Activated CD8-positive, alpha-beta memory T cell treated with anti-CD3 and anti-CD28 coated beads for 48 hours (primary cell): ENCODE results near the gene DLEC1.
"Not testable (repeated sequence)": the region's sequence is repeated elsewhere in the genome, so short reads cannot be mapped to it uniquely, and the experiment has no call there.

Experiments used
- DNase-seq, 3 experiments: peaks; one replicate each; pipeline ENCODE4 v3.0.0-alpha.2; 2020; ENCODE audit warnings: low read depth in 2 of 3, low spot score in 2 of 3

The DLEC1 gene

GRCh38 chr3:38119821-38120692 lies 81.0 kb downstream of the DLEC1 start:
- no peak for DNase-seq

DNA sequence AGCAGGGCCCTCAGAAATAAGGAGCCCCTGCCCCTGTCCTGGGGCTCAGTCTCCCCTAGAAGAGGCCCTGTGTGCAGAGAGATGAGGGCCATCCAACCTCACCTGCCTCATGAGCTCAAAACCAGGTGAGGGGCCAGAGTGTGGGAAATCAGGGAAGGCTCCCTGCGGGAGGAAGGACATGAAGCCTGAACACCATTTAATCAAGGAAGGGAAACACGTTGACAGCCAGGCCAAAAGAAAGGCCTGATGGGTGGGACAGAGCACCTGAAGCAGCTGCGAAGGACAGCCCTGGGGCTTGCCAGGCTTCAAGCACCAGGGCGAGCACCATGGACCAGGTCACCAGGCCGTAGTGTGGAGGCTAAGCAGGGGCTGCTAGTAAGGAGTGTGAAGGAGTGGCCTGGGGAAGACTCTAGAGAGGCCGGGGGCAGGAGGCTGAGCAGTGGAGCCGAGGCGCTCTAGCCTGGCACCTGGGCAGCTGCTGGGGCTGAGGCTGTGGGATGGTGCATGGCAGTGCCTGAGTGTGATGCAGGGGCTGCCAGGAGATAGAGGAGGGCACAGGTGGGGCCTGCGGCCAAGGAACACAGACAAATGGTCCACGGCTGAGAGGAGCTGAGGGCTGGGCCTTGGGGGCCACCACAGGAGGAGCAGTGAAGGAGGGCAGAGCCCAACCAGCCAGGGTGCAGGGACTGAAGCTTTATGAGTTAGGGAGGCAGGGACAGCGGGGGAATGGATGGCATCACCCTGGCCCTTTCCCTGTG lies 81.9 kb downstream of the DLEC1 start:
- no peak for DNase-seq

GRCh38 chr3:38121451-38121831 lies 82.4 kb downstream of the DLEC1 start:
- DNase-seq = no peak

DNA sequence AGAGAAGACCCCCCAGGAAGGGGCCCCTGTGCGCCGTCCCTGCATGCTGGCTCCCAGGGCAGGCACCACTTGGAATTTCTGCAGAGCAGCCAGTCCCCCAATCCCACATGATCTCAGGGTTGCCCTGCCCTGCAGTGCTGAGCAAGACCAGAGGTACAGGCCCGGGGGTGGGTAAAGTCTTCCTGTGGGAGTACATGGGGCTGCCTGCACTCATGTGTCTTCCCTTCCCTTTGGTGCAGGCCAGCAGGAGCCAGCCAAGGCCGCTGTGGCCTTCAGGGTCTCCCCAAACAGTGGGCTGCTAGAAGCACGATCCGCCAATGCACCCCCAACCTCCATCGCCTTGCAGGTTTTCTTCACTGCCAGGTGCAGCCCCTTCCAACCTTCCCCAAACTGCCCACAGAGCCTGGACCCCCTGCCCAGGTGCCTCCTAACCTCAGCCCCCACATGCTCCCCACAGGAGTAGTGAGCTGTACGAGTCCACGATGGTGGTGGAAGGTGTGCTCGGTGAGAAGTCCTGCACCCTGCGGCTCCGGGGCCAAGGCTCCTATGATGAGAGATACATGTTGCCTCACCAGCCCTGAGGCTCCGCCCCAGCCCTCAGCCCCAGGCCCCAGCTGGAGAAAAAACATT lies 82.9 kb downstream of the DLEC1 start:
- no peak for DNase-seq

GRCh38 chr3:38122712-38123290 lies 83.8 kb downstream of the DLEC1 start:
- DNase-seq = no peak

GRCh38 chr3:38124324-38125122 lies 85.5 kb downstream of the DLEC1 start:
- no peak for DNase-seq

GRCh38 chr3:38125305-38126120 lies 86.5 kb downstream of the DLEC1 start:
- DNase-seq = no peak

- DNase-seq = no peak
Observed at GRCh38 chr3:38126121-38126892, 87.3 kb downstream of the DLEC1 start.

GRCh38 chr3:38127611-38128302 lies 88.7 kb downstream of the DLEC1 start:
- DNase-seq = no peak

GRCh38 chr3:38128303-38128655 lies 89.3 kb downstream of the DLEC1 start:
- DNase-seq = no peak

DNA sequence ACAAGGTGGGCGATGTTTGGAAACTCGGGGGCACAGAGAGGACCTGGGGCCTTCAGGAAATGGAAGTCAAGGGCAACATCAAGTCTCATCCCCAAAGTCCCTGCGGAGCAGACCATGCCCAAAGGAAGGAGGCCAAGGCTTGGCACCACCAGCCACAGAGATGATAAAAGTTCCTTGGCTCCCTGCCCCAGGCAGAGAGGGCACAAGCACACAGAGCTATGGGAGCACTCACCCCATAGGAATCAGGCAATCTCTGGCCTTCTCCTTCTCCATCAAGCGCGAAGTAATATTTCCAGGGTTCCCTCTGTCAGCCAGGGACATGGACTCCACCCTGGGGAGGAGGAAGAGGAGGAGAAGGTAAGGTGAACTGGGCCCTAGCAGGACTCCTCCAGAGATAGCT lies 90.0 kb downstream of the DLEC1 start:
- DNase-seq = no peak

DNA sequence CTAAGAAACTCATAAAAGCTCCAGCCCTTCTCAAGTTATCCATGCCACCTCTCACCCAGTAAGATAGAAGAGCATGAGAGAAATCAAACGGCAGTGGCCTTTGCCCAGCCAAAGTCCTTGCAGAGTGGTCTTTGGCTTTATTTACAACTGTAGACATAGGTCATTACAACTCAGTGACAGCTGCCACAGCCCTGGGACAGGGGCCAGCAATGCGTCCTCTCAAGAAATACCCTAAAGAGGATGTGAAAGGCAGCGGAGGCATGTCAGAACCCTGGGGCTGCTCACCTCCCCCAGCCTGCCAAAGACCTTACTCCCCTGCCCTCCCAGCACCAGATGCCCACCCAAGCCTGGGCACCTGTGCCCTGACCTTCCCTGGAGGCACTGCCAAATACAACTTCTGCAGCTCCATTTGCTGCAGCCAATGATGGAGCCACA lies 91.6 kb downstream of the DLEC1 start:
- no peak for DNase-seq

DNA sequence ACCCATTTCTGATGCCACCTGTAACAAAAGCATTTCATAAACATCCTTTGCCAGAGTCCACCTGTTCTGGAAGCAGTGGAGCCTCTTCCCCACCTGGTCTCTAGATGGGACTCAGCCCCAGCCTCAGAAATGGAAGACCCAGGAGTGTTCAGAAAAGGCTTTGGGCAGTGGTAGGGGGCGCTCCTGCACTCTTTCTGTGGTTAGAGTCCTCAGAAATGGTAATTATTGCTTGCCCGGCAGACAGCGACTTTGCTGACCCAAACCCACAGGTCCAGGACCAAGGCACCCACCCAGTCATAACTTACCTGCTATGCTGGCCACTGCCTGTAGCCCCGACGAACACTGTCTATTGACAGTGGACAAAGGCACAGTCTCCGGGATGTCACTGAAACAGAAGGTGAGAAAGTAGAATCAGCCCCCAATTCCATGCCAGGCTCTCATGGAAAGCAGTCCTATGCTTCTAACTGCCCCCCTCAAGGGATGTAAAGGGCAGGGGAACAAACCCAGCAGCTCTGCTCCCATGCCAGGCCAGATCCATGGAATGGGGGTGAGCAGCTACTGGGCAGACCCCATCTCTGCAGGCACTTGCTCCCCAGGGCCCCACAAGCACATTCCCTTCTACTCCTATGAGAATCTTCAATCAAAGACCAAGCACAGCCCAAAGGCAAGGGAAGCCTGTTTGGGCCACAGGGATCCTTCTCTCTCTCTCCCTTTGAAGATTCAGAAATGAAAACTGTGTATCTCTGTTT lies 92.8 kb downstream of the DLEC1 start:
- no peak for DNase-seq

GRCh38 chr3:38133209-38133556 lies 94.2 kb downstream of the DLEC1 start:
- no peak for DNase-seq

GRCh38 chr3:38133557-38134405 lies 94.8 kb downstream of the DLEC1 start:
- DNase-seq = no peak

GRCh38 chr3:38134517-38135143 lies 95.6 kb downstream of the DLEC1 start:
- DNase-seq = not testable (repeated sequence)
